HepG2 (cell line): ENCODE data around the gene GJB4. TPM values are rescaled to one million over a fixed set of nuclear protein-coding genes. Genes with fewer than 3 reads are reported as not detected.

Source experiments
- ATAC-seq: fragments of 200-7000 bp; cut with Tn5 transposase; 3 replicates; pipeline ENCODE4 v1.9.1; 2020; ENCODE audit warnings: mild to moderate bottlenecking, moderate library complexity
- BruUV-seq: library from RNA; stranded (reverse); fragments of 400-500 nt; replicated peaks from 2 replicates; lab custom pipeline; 2021; lab: Mats Ljungman, UMichigan
- CTCF ChIA-PET: fragments of 300-600 bp; formaldehyde crosslinking; extraction: SDS; loops from one replicate; lab custom pipeline; 2021; ENCODE audit warnings: low total read pairs, inconsistent platforms, low intra/inter-chr PET ratio; lab: Yijun Ruan, JAX
- POLR2A ChIA-PET: fragments of 350-600 bp; sonication (Branson Sonifier 250); formaldehyde crosslinking; loops from one replicate; lab custom pipeline; 2020; ENCODE audit warnings: antibody characterized with exemption, inconsistent platforms; lab: Yijun Ruan, JAX
- DNase-seq: peaks from one replicate; pipeline ENCODE4 v3.0.0-alpha.2; 2015; ENCODE audit warnings: low spot score
- FAIRE-seq: peaks from 3 replicates; lab custom pipeline; 2011; peaks lifted over from hg19 to GRCh38; lab: Jason Lieb, UNC
- H2AFZ ChIP-seq: one replicate; pipeline ENCODE4 v1.6.1; 2011; ENCODE audit warnings: low read length, inconsistent platforms
- H3K27ac ChIP-seq: fragments of 300-600 bp; 3 replicates; pipeline ENCODE4 v1.8.0; 2011; ENCODE audit warnings: mixed run types, mild to moderate bottlenecking, mixed read lengths, low read length, inconsistent platforms; ENCODE audit not compliant: insufficient read depth; ENCODE audit errors: extremely low read length
- H3K27me3 ChIP-seq, 2 experiments: fragments of 200-600 bp in 1 of 2; 2 replicates in 1 of 2; 3 replicates in 1 of 2; pipeline versions ENCODE4 v1.6.0 to v1.8.0; 2011; ENCODE audit warnings: low read length in 2 of 2, mild to moderate bottlenecking in 2 of 2, moderate library complexity in 2 of 2, inconsistent platforms in 1 of 2; ENCODE audit not compliant: insufficient read depth in 2 of 2, control insufficient read depth in 1 of 2
- H3K36me3 ChIP-seq, 2 experiments: fragments of 200-600 bp in 1 of 2; replicated peaks in 1 of 2; 2 replicates in 1 of 2; 3 replicates in 1 of 2; pipeline versions ENCODE4 v1.5.1 to v1.8.0; 2011; ENCODE audit warnings: low read length in 2 of 2, inconsistent platforms in 1 of 2; ENCODE audit not compliant: insufficient read depth in 2 of 2, control insufficient read depth in 1 of 2
- H3K4me1 ChIP-seq: 2 replicates; pipeline ENCODE4 v1.5.1; 2012; ENCODE audit warnings: low read length, inconsistent platforms; ENCODE audit not compliant: insufficient read depth
- H3K4me2 ChIP-seq: 2 replicates; pipeline ENCODE4 v1.6.0; 2011; ENCODE audit warnings: low read depth, low read length, inconsistent platforms
- H3K4me3 ChIP-seq, 3 experiments: fragments of 200-600 bp in 1 of 3; sonication (generic), shearing (Covaris generic) in 1 of 3; replicated peaks in 1 of 3; 2 replicates each; pipeline ENCODE4 v1.5.1; 2011 to 2016; ENCODE audit warnings: low read length in 3 of 3, inconsistent platforms in 2 of 3, low read depth in 2 of 3, mild to moderate bottlenecking in 2 of 3, control low read depth in 1 of 3, mixed read lengths in 1 of 3; ENCODE audit not compliant: insufficient read depth in 1 of 3
- H3K79me2 ChIP-seq: one replicate; pipeline ENCODE4 v1.6.1; 2011; ENCODE audit warnings: low read length, inconsistent platforms; ENCODE audit not compliant: insufficient read depth
- H3K9ac ChIP-seq: 2 replicates; pipeline ENCODE4 v1.6.0; 2011; ENCODE audit warnings: mild to moderate bottlenecking, low read depth, low read length, inconsistent platforms; ENCODE audit not compliant: insufficient read depth
- H3K9me3 ChIP-seq: 2 replicates; pipeline ENCODE4 v1.5.1; 2012; ENCODE audit warnings: mild to moderate bottlenecking, low read length
- H4K20me1 ChIP-seq: 2 replicates; pipeline ENCODE4 v1.6.0; 2011; ENCODE audit warnings: inconsistent platforms, mild to moderate bottlenecking, low read length, moderate library complexity; ENCODE audit not compliant: insufficient read depth
- ADNP ChIP-seq: sonication (generic); formaldehyde crosslinking; IDR thresholded peaks from 2 replicates; pipeline ENCODE4 v1.4.0; 2020; ENCODE audit warnings: missing genetic modification reagents
- HDAC2 ChIP-seq: sonication (generic); formaldehyde crosslinking; IDR thresholded peaks from 2 replicates; pipeline ENCODE4 v1.4.0; 2020; ENCODE audit warnings: missing genetic modification reagents
- HMG20B ChIP-seq: conservative IDR thresholded peaks from 2 replicates; pipeline ENCODE4 v1.6.1; 2016; ENCODE audit warnings: missing genetic modification reagents, missing compliant biosample characterization
- KAT7 ChIP-seq: IDR thresholded peaks from 2 replicates; pipeline ENCODE4 v1.6.1; 2018; ENCODE audit warnings: borderline replicate concordance, missing compliant biosample characterization
- REXO4 ChIP-seq: sonication (generic); formaldehyde crosslinking; IDR thresholded peaks from 2 replicates; pipeline ENCODE4 v1.8.0; 2022; ENCODE audit warnings: missing genetic modification reagents, mild to moderate bottlenecking, borderline replicate concordance
- ZNF644 ChIP-seq: IDR thresholded peaks from 2 replicates; pipeline ENCODE4 v1.6.1; 2016; ENCODE audit warnings: low read depth
- ZNF770 ChIP-seq: sonication (generic); formaldehyde crosslinking; IDR thresholded peaks from 2 replicates; pipeline ENCODE4 v1.5.0; 2020; ENCODE audit warnings: mild to moderate bottlenecking, missing genetic modification reagents
- WGBS: methylation state at CpG from one replicate; pipeline ENCODE4 v1.1.6; 2017; ENCODE audit warnings: low lambda C conversion rate; 5-methylcytosine and 5-hydroxymethylcytosine counted together
- in situ Hi-C: cut with HindIII; loops from 2 replicates; pipeline ENCODE4 v1.10.0; 2017; ENCODE audit warnings: low pct_unique_long_range_greater_than_20kb; ENCODE audit not compliant: extremely low pct_ligation_motif_present
- intact Hi-C: fragments of 100-400 bp; cut with micrococcal nuclease; formaldehyde crosslinking; loops from one replicate; pipeline ENCODE4 v1.10.0; 2022; ENCODE audit not compliant: unreplicated experiment
- polyA plus RNA-seq, 8 experiments: library from polyadenylated mRNA; depleted of rRNA in 3 of 8; stranded (reverse) in 7 of 8; unstranded in 1 of 8; fragments of >200 nt; fragmentation: Illumina TruSeq in 4 of 8; extraction: Trizol in 4 of 8; gene quantifications; 2 replicates each; pipeline versions ENCODE4 v1.2.1 to v1.2.3, GENCODE V29; 2011 to 2016; ENCODE audit warnings: low read depth in 4 of 8, missing spikeins in 1 of 8, mixed read lengths in 1 of 8; ENCODE audit not compliant: insufficient read depth in 1 of 8
- total RNA-seq, 5 experiments: library from RNA; depleted of rRNA; stranded (reverse); fragments of >200 nt; fragmentation: Illumina TruSeq; extraction: Trizol; gene quantifications; 2 replicates each; pipeline ENCODE4 v1.2.3, GENCODE V29; 2016; ENCODE audit warnings: low read depth in 1 of 5
- TF ChIP-seq, protein P1 (sequence below): sonication (generic); formaldehyde crosslinking; IDR thresholded peaks from 2 replicates; pipeline ENCODE4 v1.5.1; 2020; ENCODE audit warnings: mild to moderate bottlenecking, missing genetic modification reagents
- TF ChIP-seq, protein P2 (sequence below): sonication (generic); formaldehyde crosslinking; IDR thresholded peaks from 2 replicates; pipeline ENCODE4 v1.4.0; 2020; ENCODE audit warnings: mild to moderate bottlenecking, missing genetic modification reagents

The GJB4 gene
- total and polyA plus RNA-seq, 2 of the 13 experiments (the other 11 are each of a cell fraction or from before 2014, with no cell fraction given), result not detected

GRCh38 chr1:34794790-34795180 is 35.2 kb downstream of the GJB4 start:
- no peaks in the 10 kb centered on the region for H3K9me3 ChIP-seq
- H3K27me3 ChIP-seq, result peaks cover 1 to 45% of the 10 kb centered on the region in 2 experiments; a peak in 4 of 5 replicates
- in situ Hi-C loops, result no loop called here
- H3K4me2 ChIP-seq, result no peak overlapping the region
- no peak overlapping the region for H2AFZ ChIP-seq
- no peaks in the 10 kb centered on the region for H3K79me2 ChIP-seq
- H3K9ac ChIP-seq, result no peak overlapping the region
- no peaks in the 10 kb centered on the region for H3K36me3 ChIP-seq
- H3K27ac ChIP-seq, result no peak overlapping the region
- CTCF ChIA-PET, result no interaction called here
- no peak for ATAC-seq
- no peaks in the 10 kb centered on the region for H4K20me1 ChIP-seq
- POLR2A ChIA-PET, result no interaction called here
- WGBS, result 0% methylated on average over 1 of the region's 12 CpGs
- no TSS peak for BruUV-seq
- no peaks in the 10 kb centered on the region for H3K4me1 ChIP-seq
- H3K4me3 ChIP-seq, result no peak overlapping the region
- intact Hi-C loops, result no loop called here
- DNase-seq, result no peak
- no peak for FAIRE-seq
- TF ChIP-seq HMG20B (CRISPR knock-in tag) (no peak), KAT7 (CRISPR knock-in tag) (no peak), HDAC2 (CRISPR knock-in tag) (no peak), REXO4 (CRISPR knock-in tag) (no peak), ZNF770 (CRISPR knock-in tag) (no peak), ZNF644 (no peak), ADNP (CRISPR knock-in tag) (no peak)
- TF ChIP-seq, protein P1, sequence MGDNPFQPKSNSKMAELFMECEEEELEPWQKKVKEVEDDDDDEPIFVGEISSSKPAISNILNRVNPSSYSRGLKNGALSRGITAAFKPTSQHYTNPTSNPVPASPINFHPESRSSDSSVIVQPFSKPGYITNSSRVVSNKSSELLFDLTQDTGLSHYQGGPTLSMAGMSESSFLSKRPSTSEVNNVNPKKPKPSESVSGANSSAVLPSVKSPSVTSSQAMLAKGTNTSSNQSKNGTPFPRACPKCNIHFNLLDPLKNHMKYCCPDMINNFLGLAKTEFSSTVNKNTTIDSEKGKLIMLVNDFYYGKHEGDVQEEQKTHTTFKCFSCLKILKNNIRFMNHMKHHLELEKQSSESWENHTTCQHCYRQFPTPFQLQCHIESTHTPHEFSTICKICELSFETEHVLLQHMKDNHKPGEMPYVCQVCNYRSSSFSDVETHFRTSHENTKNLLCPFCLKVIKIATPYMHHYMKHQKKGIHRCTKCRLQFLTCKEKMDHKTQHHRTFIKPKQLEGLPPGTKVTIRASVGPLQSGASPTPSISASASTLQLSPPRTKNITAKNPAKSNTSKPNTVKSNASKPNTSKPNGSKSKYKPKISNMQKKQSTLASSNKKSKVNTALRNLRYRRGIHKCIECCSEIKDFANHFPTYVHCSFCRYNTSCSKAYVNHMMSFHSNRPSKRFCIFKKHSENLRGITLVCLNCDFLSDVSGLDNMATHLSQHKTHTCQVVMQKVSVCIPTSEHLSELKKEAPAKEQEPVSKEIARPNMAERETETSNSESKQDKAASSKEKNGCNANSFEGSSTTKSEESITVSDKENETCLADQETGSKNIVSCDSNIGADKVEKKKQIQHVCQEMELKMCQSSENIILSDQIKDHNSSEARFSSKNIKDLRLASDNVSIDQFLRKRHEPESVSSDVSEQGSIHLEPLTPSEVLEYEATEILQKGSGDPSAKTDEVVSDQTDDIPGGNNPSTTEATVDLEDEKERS (CRISPR knock-in tag), result no peak
- TF ChIP-seq, protein P2, sequence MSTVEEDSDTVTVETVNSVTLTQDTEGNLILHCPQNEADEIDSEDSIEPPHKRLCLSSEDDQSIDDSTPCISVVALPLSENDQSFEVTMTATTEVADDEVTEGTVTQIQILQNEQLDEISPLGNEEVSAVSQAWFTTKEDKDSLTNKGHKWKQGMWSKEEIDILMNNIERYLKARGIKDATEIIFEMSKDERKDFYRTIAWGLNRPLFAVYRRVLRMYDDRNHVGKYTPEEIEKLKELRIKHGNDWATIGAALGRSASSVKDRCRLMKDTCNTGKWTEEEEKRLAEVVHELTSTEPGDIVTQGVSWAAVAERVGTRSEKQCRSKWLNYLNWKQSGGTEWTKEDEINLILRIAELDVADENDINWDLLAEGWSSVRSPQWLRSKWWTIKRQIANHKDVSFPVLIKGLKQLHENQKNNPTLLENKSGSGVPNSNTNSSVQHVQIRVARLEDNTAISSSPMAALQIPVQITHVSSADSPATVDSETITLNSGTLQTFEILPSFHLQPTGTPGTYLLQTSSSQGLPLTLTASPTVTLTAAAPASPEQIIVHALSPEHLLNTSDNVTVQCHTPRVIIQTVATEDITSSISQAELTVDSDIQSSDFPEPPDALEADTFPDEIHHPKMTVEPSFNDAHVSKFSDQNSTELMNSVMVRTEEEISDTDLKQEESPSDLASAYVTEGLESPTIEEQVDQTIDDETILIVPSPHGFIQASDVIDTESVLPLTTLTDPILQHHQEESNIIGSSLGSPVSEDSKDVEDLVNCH (CRISPR knock-in tag), result no peak
